GDM1 (cell line): ENCODE measurements around the gene COL4A2.

Source experiments
- DNase-seq: peaks from one replicate; lab custom pipeline; 2025; lab: John Stamatoyannopoulos, UW

Gene COL4A2

GRCh38 chr13:110354715-110355473 lies 47.8 kb downstream of the COL4A2 start:
- DNase-seq = no peak

GRCh38 chr13:110356362-110356761 lies 49.3 kb downstream of the COL4A2 start:
- DNase-seq = no peak

GRCh38 chr13:110358381-110358780 lies 51.3 kb downstream of the COL4A2 start:
- no peak for DNase-seq

GRCh38 chr13:110359840-110360301 lies 52.8 kb downstream of the COL4A2 start:
- DNase-seq = no peak

GRCh38 chr13:110360598-110360997 lies 53.5 kb downstream of the COL4A2 start:
- no peak for DNase-seq

- no peak for DNase-seq
Measured at GRCh38 chr13:110361365-110361911, 54.4 kb downstream of the COL4A2 start.

- DNase-seq = no peak
Measured at GRCh38 chr13:110363010-110363409, 55.9 kb downstream of the COL4A2 start.

GRCh38 chr13:110364081-110364480 lies 57.0 kb downstream of the COL4A2 start:
- no peak for DNase-seq

GRCh38 chr13:110365876-110366275 lies 58.8 kb downstream of the COL4A2 start:
- DNase-seq = no peak

- DNase-seq = no peak
Measured at GRCh38 chr13:110366733-110367132, 59.6 kb downstream of the COL4A2 start.

GRCh38 chr13:110367620-110368019 lies 60.5 kb downstream of the COL4A2 start:
- DNase-seq = no peak

- no peak for DNase-seq
Measured at GRCh38 chr13:110368408-110368807, 61.3 kb downstream of the COL4A2 start.

- no peak for DNase-seq
Measured at GRCh38 chr13:110369400-110369799, 62.3 kb downstream of the COL4A2 start.

GRCh38 chr13:110371550-110372465 lies 64.7 kb downstream of the COL4A2 start:
- DNase-seq = no peak

GRCh38 chr13:110372676-110373075 lies 65.6 kb downstream of the COL4A2 start:
- no peak for DNase-seq

- DNase-seq = no peak
Measured at GRCh38 chr13:110373617-110374016, 66.5 kb downstream of the COL4A2 start.

- no peak for DNase-seq
Measured at GRCh38 chr13:110374431-110375370, 67.6 kb downstream of the COL4A2 start.

GRCh38 chr13:110376120-110376519 lies 69.0 kb downstream of the COL4A2 start:
- no peak for DNase-seq

GRCh38 chr13:110377178-110377825 lies 70.2 kb downstream of the COL4A2 start:
- DNase-seq = no peak

GRCh38 chr13:110377826-110378201 lies 70.7 kb downstream of the COL4A2 start:
- no peak for DNase-seq

- no peak for DNase-seq
Measured at GRCh38 chr13:110379358-110379757, 72.3 kb downstream of the COL4A2 start.
